PC-3 (cell line): ENCODE measurements around the gene PHKB. TPM values are rescaled to one million over a fixed set of nuclear protein-coding genes. Genes with fewer than 3 reads are reported as not detected.

Experiments used
- ATAC-seq: fragments of 200-7000 bp; cut with Tn5 transposase; 2 replicates; pipeline ENCODE4 v1.9.1; 2020; ENCODE audit warnings: mild to moderate bottlenecking, moderate library complexity
- BruUV-seq: library from RNA; stranded (reverse); fragments of 400-500 nt; replicated peaks from 2 replicates; lab custom pipeline; 2021; lab: Mats Ljungman, UMichigan
- CTCF ChIA-PET: fragments of 300-600 bp; sonication (Branson Sonifier 250); formaldehyde crosslinking; loops from one replicate; lab custom pipeline; 2022; ENCODE audit warnings: antibody characterized with exemption; lab: Charles Lee
- POLR2A ChIA-PET: fragments of 300-600 bp; sonication (Branson Sonifier 250); formaldehyde crosslinking; loops from one replicate; lab custom pipeline; 2022; ENCODE audit warnings: antibody characterized with exemption; ENCODE audit not compliant: unreplicated experiment; lab: Charles Lee
- DNase-seq: peaks from one replicate; pipeline ENCODE4 v3.0.0-alpha.2; 2015
- H2AFZ ChIP-seq: fragments of 300-600 bp; sonication (generic); 2 replicates; pipeline ENCODE4 v1.6.0; 2016; ENCODE audit warnings: antibody characterized with exemption, low read length
- H3F3A ChIP-seq: fragments of 300-600 bp; sonication (generic); one replicate; pipeline ENCODE4 v1.6.0; 2017; ENCODE audit warnings: antibody characterized with exemption, low read length, control low read depth, mild to moderate bottlenecking; ENCODE audit not compliant: unreplicated experiment
- H3K27ac ChIP-seq: fragments of 300-600 bp; sonication (generic); 2 replicates; pipeline ENCODE4 v1.5.1; 2016; ENCODE audit warnings: mild to moderate bottlenecking, low read length
- H3K27me3 ChIP-seq: fragments of 300-600 bp; sonication (generic); 2 replicates; pipeline ENCODE4 v1.6.1; 2016; ENCODE audit warnings: low read length, mixed read lengths
- H3K36me3 ChIP-seq: fragments of 300-600 bp; sonication (generic); 2 replicates; pipeline ENCODE4 v1.6.1; 2016; ENCODE audit warnings: low read depth, mixed run types, low read length, mixed read lengths
- H3K4me1 ChIP-seq: fragments of 300-600 bp; sonication (generic); 2 replicates; pipeline ENCODE4 v1.5.1; 2016; ENCODE audit warnings: low read length; ENCODE audit not compliant: insufficient read depth
- H3K4me2 ChIP-seq: fragments of 300-600 bp; sonication (generic); 2 replicates; pipeline ENCODE4 v1.6.0; 2016; ENCODE audit warnings: low read length
- H3K4me3 ChIP-seq: fragments of 300-600 bp; sonication (generic); 2 replicates; pipeline ENCODE4 v1.5.1; 2016; ENCODE audit warnings: mild to moderate bottlenecking, low read length, mixed read lengths
- H3K79me2 ChIP-seq: fragments of 300-600 bp; sonication (generic); 2 replicates; pipeline ENCODE4 v1.6.1; 2017; ENCODE audit warnings: low read length, mixed read lengths
- H3K9ac ChIP-seq: fragments of 300-600 bp; sonication (generic); 2 replicates; pipeline ENCODE4 v1.6.0; 2016; ENCODE audit warnings: mild to moderate bottlenecking, low read length
- H3K9me2 ChIP-seq: fragments of 300-600 bp; sonication (generic); replicated peaks from 2 replicates; pipeline ENCODE4 v1.6.1; 2016; ENCODE audit warnings: mixed run types, low read length, mixed read lengths
- H3K9me3 ChIP-seq: fragments of 300-600 bp; sonication (generic); 2 replicates; pipeline ENCODE4 v1.6.1; 2016; ENCODE audit warnings: low read length, mixed read lengths
- H4K20me1 ChIP-seq: fragments of 300-600 bp; sonication (generic); 2 replicates; pipeline ENCODE4 v1.6.1; 2016; ENCODE audit warnings: low read length, mixed read lengths
- EZH2 ChIP-seq: fragments of 300-600 bp; sonication (generic); IDR thresholded peaks from one replicate; pipeline ENCODE4 v1.6.1; 2017; ENCODE audit warnings: antibody characterized with exemption, mild to moderate bottlenecking, low read length; ENCODE audit not compliant: unreplicated experiment
- EZH2phosphoT487 ChIP-seq: fragments of 300-600 bp; sonication (generic); IDR thresholded peaks from 2 replicates; pipeline ENCODE4 v1.6.1; 2018; ENCODE audit warnings: mild to moderate bottlenecking, antibody characterized with exemption, low read length, borderline replicate concordance
- intact Hi-C: fragments of 100-400 bp; cut with micrococcal nuclease; formaldehyde crosslinking; loops from 2 replicates; pipeline ENCODE4 v1.9.0; 2023
- total RNA-seq: library from RNA; depleted of rRNA; stranded (reverse); fragments of >200 nt; gene quantifications from 2 replicates; pipeline ENCODE4 v1.2.3, GENCODE V29; 2014
- TF ChIP-seq, protein P1 (sequence below): fragments of 300-600 bp; sonication (generic); conservative IDR thresholded peaks from 2 replicates; pipeline ENCODE4 v1.5.1; 2017; ENCODE audit warnings: antibody characterized with exemption, low read depth, mild to moderate bottlenecking, low read length

Gene PHKB
- total RNA-seq, 1 experiment from 2014 or later, result 31.8 TPM

- H3K27ac ChIP-seq, result no peak overlapping the region
- TF ChIP-seq EZH2phosphoT487, result no peak
- TF ChIP-seq, protein P1, sequence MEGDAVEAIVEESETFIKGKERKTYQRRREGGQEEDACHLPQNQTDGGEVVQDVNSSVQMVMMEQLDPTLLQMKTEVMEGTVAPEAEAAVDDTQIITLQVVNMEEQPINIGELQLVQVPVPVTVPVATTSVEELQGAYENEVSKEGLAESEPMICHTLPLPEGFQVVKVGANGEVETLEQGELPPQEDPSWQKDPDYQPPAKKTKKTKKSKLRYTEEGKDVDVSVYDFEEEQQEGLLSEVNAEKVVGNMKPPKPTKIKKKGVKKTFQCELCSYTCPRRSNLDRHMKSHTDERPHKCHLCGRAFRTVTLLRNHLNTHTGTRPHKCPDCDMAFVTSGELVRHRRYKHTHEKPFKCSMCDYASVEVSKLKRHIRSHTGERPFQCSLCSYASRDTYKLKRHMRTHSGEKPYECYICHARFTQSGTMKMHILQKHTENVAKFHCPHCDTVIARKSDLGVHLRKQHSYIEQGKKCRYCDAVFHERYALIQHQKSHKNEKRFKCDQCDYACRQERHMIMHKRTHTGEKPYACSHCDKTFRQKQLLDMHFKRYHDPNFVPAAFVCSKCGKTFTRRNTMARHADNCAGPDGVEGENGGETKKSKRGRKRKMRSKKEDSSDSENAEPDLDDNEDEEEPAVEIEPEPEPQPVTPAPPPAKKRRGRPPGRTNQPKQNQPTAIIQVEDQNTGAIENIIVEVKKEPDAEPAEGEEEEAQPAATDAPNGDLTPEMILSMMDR, result no peak
- TF ChIP-seq EZH2, result no peak
Observed at GRCh38 chr16:47578033-47578432, 116.9 kb downstream of the PHKB start.

DNA sequence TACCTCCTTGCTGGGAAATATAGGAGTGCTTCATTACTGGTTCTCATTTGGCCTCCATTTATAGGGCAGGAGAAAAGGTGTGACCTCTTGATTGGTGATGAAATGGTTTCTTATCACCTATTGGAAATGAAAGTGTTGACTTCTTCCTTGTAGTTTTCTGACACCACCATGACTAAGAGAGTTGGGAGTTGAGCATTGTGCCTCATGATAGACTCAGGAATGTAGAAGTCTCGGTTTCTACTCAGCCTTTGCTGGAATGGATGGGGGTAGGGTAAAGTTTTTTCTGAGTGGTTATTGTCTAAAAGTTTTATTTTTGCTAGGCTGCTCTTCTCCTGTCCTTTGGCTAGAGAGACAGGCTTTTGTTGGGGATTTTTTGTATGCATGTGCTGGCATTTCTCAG, 117.4 kb downstream of the PHKB start:
- no peak overlapping the region for H3K9ac ChIP-seq
- H2AFZ ChIP-seq, result no peak overlapping the region
- intact Hi-C loops, result no loop called here
- POLR2A ChIA-PET, result no interaction called here
- peaks cover 8% of the 10 kb centered on the region; the same call in 1 of the 2 replicates for H3K4me1 ChIP-seq
- H3K36me3 ChIP-seq, result no peaks in the 10 kb centered on the region
- H3K9me2 ChIP-seq, result no peaks in the 10 kb centered on the region
- H3K27me3 ChIP-seq, result no peaks in the 10 kb centered on the region
- TF ChIP-seq EZH2 (no peak), EZH2phosphoT487 (no peak)
- TF ChIP-seq, protein P1, result no peak
- no peaks in the 10 kb centered on the region for H4K20me1 ChIP-seq
- no peak overlapping the region for H3K4me3 ChIP-seq
- no peaks in the 10 kb centered on the region for H3K79me2 ChIP-seq
- no peaks in the 10 kb centered on the region for H3F3A ChIP-seq
- no peak overlapping the region for H3K27ac ChIP-seq
- H3K9me3 ChIP-seq, result no peaks in the 10 kb centered on the region
- no peak for DNase-seq
- BruUV-seq, result no TSS peak
- ATAC-seq, result no peak
- H3K4me2 ChIP-seq, result no peak overlapping the region
- CTCF ChIA-PET, result no interaction called here

More at GRCh38 chr16:47578033-47578432, 116.9 kb downstream of the PHKB start:
- Histone ChIP-seq H3K9me2 (no peaks in the 10 kb centered on the region), H3F3A (no peaks in the 10 kb centered on the region), H4K20me1 (no peaks in the 10 kb centered on the region), H3K9ac (no peak overlapping the region), H3K79me2 (no peaks in the 10 kb centered on the region), H3K4me3 (no peak overlapping the region), H3K4me1 (peaks cover 8% of the 10 kb centered on the region; the same call in 1 of the 2 replicates), H2AFZ (no peak overlapping the region), H3K9me3 (no peaks in the 10 kb centered on the region), H3K27me3 (no peaks in the 10 kb centered on the region), H3K36me3 (no peaks in the 10 kb centered on the region), H3K4me2 (no peak overlapping the region)
- no peak for ATAC-seq
- ChIA-PET POLR2A (no interaction called here), CTCF (no interaction called here)
- intact Hi-C loops, result no loop called here
- no peak for DNase-seq
- BruUV-seq, result no TSS peak

DNA sequence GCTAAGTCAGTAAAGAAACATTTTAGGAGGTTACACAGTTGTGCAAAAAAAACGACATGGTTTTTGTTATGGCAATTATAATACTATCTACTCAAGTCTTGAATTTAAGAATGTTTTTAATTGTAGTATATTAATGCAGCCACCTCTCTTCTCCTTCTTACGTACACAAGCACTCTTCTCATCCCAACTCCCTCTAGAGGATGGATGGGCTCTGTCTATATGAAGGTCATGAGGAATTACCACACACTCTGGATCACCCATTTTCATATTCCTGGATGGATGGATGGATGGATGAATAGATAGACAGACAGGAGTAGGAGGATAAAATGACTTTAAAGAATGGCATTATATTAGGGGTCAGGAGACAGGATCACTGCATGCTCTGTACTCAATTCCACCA, 120.0 kb downstream of the PHKB start:
- Histone ChIP-seq H3K9ac (no peak overlapping the region), H3K4me1 (no peaks in the 10 kb centered on the region), H3K9me3 (no peaks in the 10 kb centered on the region), H3K27ac (no peak overlapping the region), H2AFZ (no peak overlapping the region), H3K27me3 (no peaks in the 10 kb centered on the region), H3K36me3 (no peaks in the 10 kb centered on the region), H3K4me3 (no peak overlapping the region), H3F3A (no peaks in the 10 kb centered on the region), H3K9me2 (no peaks in the 10 kb centered on the region), H3K79me2 (no peaks in the 10 kb centered on the region), H3K4me2 (no peak overlapping the region), H4K20me1 (no peaks in the 10 kb centered on the region)
- no peak for ATAC-seq
- no TSS peak for BruUV-seq
- POLR2A ChIA-PET, result no interaction called here
- DNase-seq, result no peak
- no peak for TF ChIP-seq EZH2phosphoT487
- TF ChIP-seq, protein P1, result peak; percentile 25; the same call in 1 of the 2 replicates
- CTCF ChIA-PET, result no interaction called here
- intact Hi-C loops, result no loop called here
